Gastrocnemius medialis (tissue), 4 donors: ENCODE data around the gene PRKAG3. TPM values are rescaled to one million over a fixed set of nuclear protein-coding genes. Genes with fewer than 3 reads are reported as not detected.

Experiments used
- ATAC-seq, 2 donors: fragments of 150-250 bp; one replicate each; pipeline ENCODE4 v1.9.1; 2016
- DNase-seq, 2 donors: peaks; one replicate each; pipeline ENCODE4 v3.0.0-alpha.2; 2019
- H3K27ac ChIP-seq, 4 donors: fragments of 200-600 bp; sonication (generic); 1 replicate in 1 of 4; 2 replicates in 3 of 4; pipeline ENCODE4 v1.5.1; 2016 to 2018; ENCODE audit warnings: mild to moderate bottlenecking in 2 of 4, moderate library complexity in 1 of 4
- H3K27me3 ChIP-seq, 3 donors: fragments of 200-600 bp; sonication (generic) in 2 of 3; 1 replicate in 1 of 3; 2 replicates in 2 of 3; pipeline versions ENCODE4 v1.5.1 to v1.6.0; 2016 to 2019; ENCODE audit warnings: mild to moderate bottlenecking in 1 of 3, moderate library complexity in 1 of 3
- H3K36me3 ChIP-seq, 2 donors: fragments of 200-600 bp; sonication (generic) in 1 of 2; one replicate each; pipeline ENCODE4 v1.5.1; 2017 to 2018
- H3K4me1 ChIP-seq, 2 donors: fragments of 200-600 bp; sonication (generic) in 1 of 2; one replicate each; pipeline ENCODE4 v1.5.1; 2016 to 2017; ENCODE audit warnings: mild to moderate bottlenecking in 2 of 2
- H3K4me3 ChIP-seq, 4 donors: fragments of 200-600 bp; sonication (generic) in 3 of 4; 1 replicate in 1 of 4; 2 replicates in 3 of 4; pipeline ENCODE4 v1.5.1; 2016 to 2019; ENCODE audit warnings: mild to moderate bottlenecking in 2 of 4
- H3K9me3 ChIP-seq, 3 donors: fragments of 200-600 bp; sonication (generic) in 2 of 3; 1 replicate in 1 of 3; 2 replicates in 2 of 3; pipeline ENCODE4 v1.5.1; 2016 to 2019
- CTCF ChIP-seq, 5 experiments: fragments of 450-650 bp in 3 of 5; fragments of 200-600 bp in 2 of 5; sonication (generic) in 2 of 5; IDR thresholded peaks in 4 of 5; conservative IDR thresholded peaks in 1 of 5; 1 replicate in 4 of 5; 2 replicates in 1 of 5; pipeline ENCODE4 v1.5.1; 2016 to 2019; ENCODE audit warnings: antibody characterized with exemption in 5 of 5, mild to moderate bottlenecking in 3 of 5, moderate library complexity in 3 of 5
- POLR2A ChIP-seq, 2 donors: fragments of 450-650 bp; IDR thresholded peaks; one replicate each; pipeline ENCODE4 v1.6.1; 2017; ENCODE audit warnings: antibody characterized with exemption in 2 of 2, mild to moderate bottlenecking in 2 of 2, moderate library complexity in 2 of 2
- in situ Hi-C, 4 donors: fragments of 200-750 bp; cut with MboI; loops; one replicate each; pipeline versions ENCODE4 v1.15.0 to v1.8.0; 2017; ENCODE audit warnings: low sequenced_read_pairs in 4 of 4
- intact Hi-C: fragments of 100-400 bp; cut with DNase I; formaldehyde crosslinking; loops from one replicate; pipeline ENCODE4 v1.15.1; 2023; ENCODE audit warnings: low total_unique reads
- total RNA-seq, 4 donors: library from RNA; depleted of rRNA; stranded (reverse); fragments of >200 nt; gene quantifications; one replicate each; pipeline versions ENCODE4 v1.1.0 to v1.2.3, GENCODE V29; 2016

Gene PRKAG3
- total RNA-seq, 4 donors from 2014 or later, result 8.3 to 65.4 (median 44.3) TPM

DNA sequence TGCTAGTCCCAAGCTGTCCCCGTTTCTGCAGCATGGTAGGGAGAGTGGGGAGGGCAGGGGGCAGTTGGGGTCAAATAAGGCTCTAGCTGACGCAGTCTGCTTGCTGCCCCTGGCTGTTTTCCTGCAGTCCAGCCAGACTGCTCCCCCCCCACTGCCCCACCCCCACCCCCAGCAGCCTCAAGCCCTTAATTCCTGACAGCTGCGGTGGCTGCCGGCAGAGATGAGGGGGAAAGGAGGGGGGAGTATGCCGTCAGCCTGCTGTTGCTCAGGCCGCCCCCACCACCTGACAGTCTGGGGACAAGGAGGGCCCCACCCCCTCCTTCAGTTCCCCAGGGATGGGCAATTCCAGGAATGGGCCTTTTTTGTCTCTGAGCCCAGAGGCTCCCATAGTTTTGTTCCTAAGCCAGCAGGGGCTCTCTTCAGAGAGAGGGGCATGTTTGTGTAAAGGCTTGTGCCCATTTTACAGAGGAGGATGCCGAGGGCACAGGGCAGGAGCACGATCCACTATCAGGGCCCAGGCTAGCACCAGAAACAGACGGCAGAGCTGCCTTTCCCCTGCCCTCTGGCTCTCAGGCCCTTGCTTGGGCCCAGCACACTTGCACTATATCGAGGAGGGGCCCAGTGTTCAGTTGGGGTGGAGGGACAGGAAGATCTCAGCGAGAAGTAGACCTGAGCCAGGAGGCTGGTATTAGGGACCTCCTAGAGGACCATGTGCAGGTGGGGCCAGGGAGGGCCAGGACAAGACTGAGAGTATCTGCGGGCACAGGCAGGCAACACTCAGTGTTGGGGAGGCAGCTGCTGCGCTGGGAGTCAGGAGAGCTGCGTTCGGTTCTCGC is 47.5 kb upstream of the PRKAG3 start:
- H3K4me1 ChIP-seq, result peaks cover 0 to 10% of the 10 kb centered on the region in 2 donors
- DNase-seq, result no peak
- H3K27me3 ChIP-seq, result peaks cover 54 to 72% (median 63%) of the 10 kb centered on the region in 3 donors

DNA sequence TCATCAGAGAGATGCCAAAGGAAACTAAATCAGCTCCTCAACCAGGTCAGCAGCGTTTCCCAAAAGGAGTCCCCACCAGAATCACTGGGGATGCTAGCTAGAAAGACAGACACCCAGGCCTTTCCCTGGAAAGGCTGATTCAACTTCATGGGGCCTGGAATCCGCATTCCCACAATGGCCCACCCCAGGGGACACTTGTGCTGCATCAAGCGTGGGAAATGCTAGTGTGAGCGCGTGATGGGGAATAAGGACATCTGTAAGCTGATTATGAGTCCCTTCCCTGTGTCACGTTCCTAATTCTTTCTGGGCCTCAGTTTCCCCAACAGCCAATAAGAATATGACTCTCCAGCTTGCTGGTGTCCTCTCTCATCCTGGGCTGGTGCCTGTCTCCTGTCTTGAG is 46.9 kb upstream of the PRKAG3 start:
- Histone ChIP-seq H3K27me3 (peaks cover 61 to 75% (median 67%) of the 10 kb centered on the region in 3 donors), H3K4me1 (peaks cover 0 to 10% of the 10 kb centered on the region in 2 donors), H3K36me3 (no peaks in the 10 kb centered on the region), H3K27ac (no peak overlapping the region), H3K4me3 (no peak overlapping the region), H3K9me3 (no peaks in the 10 kb centered on the region)
- in situ Hi-C loops (no loop called here), intact Hi-C loops (no loop called here)
- ATAC-seq (no peak), DNase-seq (no peak)
- TF ChIP-seq CTCF (IDR thresholded peaks at IDR 0.05 in 4 of 5, conservative IDR thresholded peaks at IDR 0.05 in 1 of 5) (no peak), POLR2A (IDR thresholded peaks at IDR 0.05) (no peak)

More for the DNA sequence above, 47.5 kb upstream of the PRKAG3 start:
- Histone ChIP-seq H3K27ac (no peak overlapping the region), H3K36me3 (no peaks in the 10 kb centered on the region), H3K9me3 (no peaks in the 10 kb centered on the region), H3K4me3 (no peak overlapping the region)
- intact Hi-C loops, result no loop called here
- in situ Hi-C loops, result no loop called here
- ATAC-seq, result no peak
- no peak for TF ChIP-seq POLR2A (IDR thresholded peaks at IDR 0.05)
- no peak for TF ChIP-seq CTCF (IDR thresholded peaks at IDR 0.05 in 4 of 5, conservative IDR thresholded peaks at IDR 0.05 in 1 of 5)

DNA sequence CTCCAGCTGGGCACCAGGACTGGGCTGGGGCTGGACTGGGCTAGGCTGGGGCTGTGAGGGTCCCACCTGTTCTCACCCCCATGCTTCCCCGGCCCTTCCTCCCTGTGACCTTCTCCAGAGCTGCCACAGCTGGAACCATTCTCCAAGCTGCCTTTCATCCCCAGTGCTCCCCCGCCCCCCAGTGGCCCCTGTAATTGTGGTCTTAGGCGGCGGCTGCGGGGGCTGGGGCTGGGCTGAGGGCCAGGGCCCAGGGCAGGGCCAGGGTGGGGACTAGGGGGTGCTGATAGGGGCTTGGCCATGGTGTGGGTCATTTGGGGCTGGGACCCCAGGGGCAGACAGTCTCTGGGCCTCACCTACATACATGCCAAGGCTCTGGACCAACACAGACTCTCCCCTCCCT is 46.3 kb upstream of the PRKAG3 start:
- no peaks in the 10 kb centered on the region for H3K36me3 ChIP-seq
- no peak overlapping the region for H3K27ac ChIP-seq
- in situ Hi-C loops (no loop called here), intact Hi-C loops (loop anchor here (1.0 kb wide), 1 partner anchor 20 kb away; no protein-coding TSS in a partner anchor)
- no peaks in the 10 kb centered on the region for H3K9me3 ChIP-seq
- no peak for DNase-seq
- no peak for ATAC-seq
- no peak overlapping the region for H3K4me3 ChIP-seq
- peaks cover 62 to 75% (median 69%) of the 10 kb centered on the region in 3 donors for H3K27me3 ChIP-seq
- H3K4me1 ChIP-seq, result peaks cover 0 to 10% of the 10 kb centered on the region in 2 donors
- TF ChIP-seq CTCF (IDR thresholded peaks at IDR 0.05 in 4 of 5, conservative IDR thresholded peaks at IDR 0.05 in 1 of 5) (no peak), POLR2A (IDR thresholded peaks at IDR 0.05) (no peak)

DNA sequence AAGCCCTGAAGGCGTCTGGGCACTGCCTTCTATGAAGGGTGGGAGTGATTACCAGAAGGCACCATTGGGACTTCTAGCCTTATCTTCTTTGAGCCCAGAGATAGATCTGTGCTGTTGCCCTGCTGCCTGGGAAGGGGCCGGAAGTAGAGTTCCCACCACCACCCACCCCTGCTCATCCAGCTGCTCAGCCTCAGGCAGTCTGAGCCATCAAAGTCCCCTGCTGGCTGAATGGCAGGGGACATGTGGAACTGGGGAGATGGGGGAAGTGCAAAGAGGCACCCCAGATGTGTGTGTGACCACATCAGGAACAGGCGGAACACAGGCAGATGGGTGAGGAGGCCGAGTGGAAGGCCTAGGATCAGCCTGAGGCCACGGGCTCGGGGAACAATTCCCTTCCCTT is 45.7 kb upstream of the PRKAG3 start:
- Histone ChIP-seq H3K4me3 (no peak overlapping the region), H3K27me3 (peaks cover 62 to 75% (median 72%) of the 10 kb centered on the region in 3 donors), H3K9me3 (no peaks in the 10 kb centered on the region), H3K36me3 (no peaks in the 10 kb centered on the region), H3K27ac (no peak overlapping the region), H3K4me1 (peaks cover 0 to 10% of the 10 kb centered on the region in 2 donors)
- intact Hi-C loops (loop anchor here (1.0 kb wide), 1 partner anchor 21 kb away; no protein-coding TSS in a partner anchor), in situ Hi-C loops (no loop called here)
- no peak for DNase-seq
- ATAC-seq, result no peak
- TF ChIP-seq CTCF (IDR thresholded peaks at IDR 0.05 in 4 of 5, conservative IDR thresholded peaks at IDR 0.05 in 1 of 5) (no peak), POLR2A (IDR thresholded peaks at IDR 0.05) (no peak)
